Spleen (tissue), 11 donors: ENCODE measurements around the gene SHISA9. TPM values are rescaled to one million over a fixed set of nuclear protein-coding genes. Genes with fewer than 3 reads are reported as not detected.

Source experiments
- DNase-seq: peaks from one replicate; pipeline ENCODE4 v3.0.0-alpha.2; 2020
- H3K27ac ChIP-seq, 8 donors: fragments of 200-600 bp; sonication (generic) in 7 of 8; 1 replicate in 4 of 8; 2 replicates in 4 of 8; pipeline versions ENCODE4 v1.5.0 to v1.8.0; 2016 to 2021; ENCODE audit warnings: inconsistent platforms in 4 of 8, mild to moderate bottlenecking in 4 of 8, moderate library complexity in 1 of 8
- H3K27me3 ChIP-seq, 7 donors: fragments of 200-600 bp; sonication (generic) in 6 of 7; replicated peaks in 1 of 7; 1 replicate in 4 of 7; 2 replicates in 3 of 7; pipeline versions ENCODE4 v1.5.0 to v1.8.0; 2016 to 2021; ENCODE audit warnings: inconsistent platforms in 3 of 7, mild to moderate bottlenecking in 1 of 7
- H3K36me3 ChIP-seq, 6 donors: fragments of 200-600 bp; sonication (generic) in 5 of 6; 1 replicate in 4 of 6; 2 replicates in 2 of 6; pipeline versions ENCODE4 v1.5.0 to v1.8.0; 2016 to 2021; ENCODE audit warnings: inconsistent platforms in 2 of 6
- H3K4me1 ChIP-seq, 6 donors: fragments of 200-600 bp; sonication (generic) in 5 of 6; 1 replicate in 3 of 6; 2 replicates in 3 of 6; pipeline versions ENCODE4 v1.5.0 to v1.8.0; 2016 to 2021; ENCODE audit warnings: inconsistent platforms in 3 of 6
- H3K4me3 ChIP-seq, 8 donors: fragments of 200-600 bp; sonication (generic) in 7 of 8; 1 replicate in 4 of 8; 2 replicates in 4 of 8; pipeline versions ENCODE4 v1.5.0 to v1.8.0; 2016 to 2021; ENCODE audit warnings: inconsistent platforms in 4 of 8, mild to moderate bottlenecking in 4 of 8, moderate library complexity in 2 of 8
- H3K9me3 ChIP-seq, 8 donors: fragments of 200-600 bp; sonication (generic) in 7 of 8; 1 replicate in 4 of 8; 2 replicates in 4 of 8; pipeline versions ENCODE4 v1.5.0 to v1.8.0; 2016 to 2021; ENCODE audit warnings: inconsistent platforms in 4 of 8
- POLR2A ChIP-seq, 3 donors: fragments of 450-650 bp; IDR thresholded peaks; one replicate each; pipeline ENCODE4 v1.5.1; 2017; ENCODE audit warnings: antibody characterized with exemption in 3 of 3, mild to moderate bottlenecking in 1 of 3
- POLR2AphosphoS5 ChIP-seq, 3 donors: sonication (generic); formaldehyde crosslinking; IDR thresholded peaks; one replicate each; pipeline ENCODE4 v1.5.1; 2017; ENCODE audit warnings: antibody characterized with exemption in 3 of 3
- WGBS, 5 donors: extraction: QIAGEN DNeasy Blood & Tissue Kit in 3 of 5; methylation state at CpG; one replicate each; pipeline versions ENCODE4 v1.1.5 to v1.1.7; 2013 to 2018; 5-methylcytosine and 5-hydroxymethylcytosine counted together
- intact Hi-C: fragments of 100-400 bp; cut with DNase I; formaldehyde crosslinking; loops from one replicate; pipeline ENCODE4 v1.15.0; 2023; ENCODE audit warnings: low total_unique reads
- polyA plus RNA-seq, 3 donors: library from polyadenylated mRNA; stranded (reverse); fragments of 200-250 nt; gene quantifications; one replicate each; pipeline ENCODE4 v1.2.1, GENCODE V29; 2013
- total RNA-seq, 7 donors: library from RNA; depleted of rRNA in 3 of 7; stranded (reverse); fragments of >200 nt in 3 of 7; fragmentation: NEBNext Ultra II Directional in 4 of 7; extraction: Animal tissue kit (Norgen Biotek cat#: 25700) in 4 of 7; gene quantifications; one replicate each; pipeline versions ENCODE4 v1.1.0 to v1.2.1, GENCODE V29; 2016 to 2021
- TF ChIP-seq, protein P1 (sequence below), 11 experiments: fragments of 200-600 bp in 7 of 11; fragments of 450-650 bp in 4 of 11; sonication (generic) in 4 of 11; IDR thresholded peaks in 8 of 11; conservative IDR thresholded peaks in 3 of 11; 1 replicate in 7 of 11; 2 replicates in 4 of 11; pipeline versions ENCODE4 v1.4.0 to v1.8.0; 2016 to 2021; ENCODE audit warnings: antibody characterized with exemption in 11 of 11, inconsistent platforms in 4 of 11, mild to moderate bottlenecking in 1 of 11
- donor health status: healthy with polysubstance abuse.
- donor health status: DM: no; HTN: no; CAD: no; lungs with moderate emphysema.
- donor health status: DM: no; HTN: no; CAD: no.
- donor health status: Bipolar disorder and iron deficiency.
- donor health status: healthy.
- donor health status: DM: no; HTN: no; CAD: no.
- donor health status: DM: yes; HTN: yes; CAD: no.

SHISA9 gene
- total and polyA plus RNA-seq, 10 donors, result 0.02 to 0.17 (median 0.05) TPM; not detected in 4

DNA sequence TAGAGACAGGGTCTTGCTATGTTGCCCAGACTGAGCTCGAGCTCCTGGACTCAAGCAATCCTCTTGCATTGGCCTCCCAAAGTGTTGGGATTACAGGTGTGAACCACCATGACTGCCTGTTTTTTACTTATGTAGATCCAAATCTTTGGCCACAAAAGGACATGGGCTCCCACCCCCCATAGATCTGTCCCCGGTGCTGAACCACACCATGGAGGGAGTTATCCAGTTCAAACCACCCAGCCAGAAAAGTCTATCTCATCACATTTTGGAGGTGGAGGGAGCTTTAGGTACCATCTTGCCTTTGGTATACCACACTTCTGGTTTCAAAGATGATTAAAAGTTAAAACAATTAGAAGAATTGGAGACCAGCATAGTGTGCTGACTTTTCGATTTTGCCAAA lies 26.2 kb downstream of the SHISA9 start:
- Histone ChIP-seq H3K9me3 (peaks cover 0 to 9% (median 0%) of the 10 kb centered on the region in 8 donors), H3K27ac (no peak overlapping the region), H3K27me3 (peaks cover 0 to 27% (median 0%) of the 10 kb centered on the region in 7 donors), H3K4me1 (no peaks in the 10 kb centered on the region), H3K36me3 (no peaks in the 10 kb centered on the region), H3K4me3 (no peak overlapping the region)
- intact Hi-C loops, result no loop called here
- WGBS, 5 donors, result 77 to 84% (median 82%) methylated on average over 3 of the region's 3 CpGs
- TF ChIP-seq, protein P1, sequence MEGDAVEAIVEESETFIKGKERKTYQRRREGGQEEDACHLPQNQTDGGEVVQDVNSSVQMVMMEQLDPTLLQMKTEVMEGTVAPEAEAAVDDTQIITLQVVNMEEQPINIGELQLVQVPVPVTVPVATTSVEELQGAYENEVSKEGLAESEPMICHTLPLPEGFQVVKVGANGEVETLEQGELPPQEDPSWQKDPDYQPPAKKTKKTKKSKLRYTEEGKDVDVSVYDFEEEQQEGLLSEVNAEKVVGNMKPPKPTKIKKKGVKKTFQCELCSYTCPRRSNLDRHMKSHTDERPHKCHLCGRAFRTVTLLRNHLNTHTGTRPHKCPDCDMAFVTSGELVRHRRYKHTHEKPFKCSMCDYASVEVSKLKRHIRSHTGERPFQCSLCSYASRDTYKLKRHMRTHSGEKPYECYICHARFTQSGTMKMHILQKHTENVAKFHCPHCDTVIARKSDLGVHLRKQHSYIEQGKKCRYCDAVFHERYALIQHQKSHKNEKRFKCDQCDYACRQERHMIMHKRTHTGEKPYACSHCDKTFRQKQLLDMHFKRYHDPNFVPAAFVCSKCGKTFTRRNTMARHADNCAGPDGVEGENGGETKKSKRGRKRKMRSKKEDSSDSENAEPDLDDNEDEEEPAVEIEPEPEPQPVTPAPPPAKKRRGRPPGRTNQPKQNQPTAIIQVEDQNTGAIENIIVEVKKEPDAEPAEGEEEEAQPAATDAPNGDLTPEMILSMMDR (IDR thresholded peaks at IDR 0.05 in 8 of 11, conservative IDR thresholded peaks at IDR 0.05 in 3 of 11), result no peak
- TF ChIP-seq POLR2AphosphoS5 (IDR thresholded peaks at IDR 0.05) (no peak), POLR2A (IDR thresholded peaks at IDR 0.05) (no peak)
- no peak for DNase-seq

DNA sequence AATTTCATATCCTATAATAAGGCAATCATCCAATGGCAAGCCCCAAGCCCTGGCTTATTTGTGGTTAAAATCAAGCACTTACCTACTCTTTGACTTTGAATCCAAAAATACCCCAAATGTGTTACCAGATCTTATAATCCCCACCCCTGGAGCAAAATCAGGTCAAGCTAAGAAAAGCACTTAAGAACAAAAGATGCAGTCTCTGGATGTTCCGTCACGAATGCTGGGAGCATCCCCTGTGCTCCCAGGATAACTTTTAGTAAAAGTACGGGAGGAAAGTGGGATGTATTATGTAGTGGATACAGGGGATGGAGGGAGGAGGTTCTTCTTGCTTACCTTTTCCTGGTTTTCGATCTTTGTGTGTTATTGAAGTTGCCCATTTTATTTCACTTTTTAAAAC lies 29.5 kb downstream of the SHISA9 start:
- Histone ChIP-seq H3K9me3 (peaks cover 0 to 15% (median 0%) of the 10 kb centered on the region in 8 donors), H3K27ac (no peak overlapping the region), H3K4me3 (no peak overlapping the region), H3K27me3 (peaks cover 0 to 28% (median 0%) of the 10 kb centered on the region in 7 donors), H3K4me1 (no peaks in the 10 kb centered on the region), H3K36me3 (no peaks in the 10 kb centered on the region)
- 81 to 92% (median 83%) methylated on average over 4 of the region's 4 CpGs for WGBS, 5 donors
- no peak for DNase-seq
- intact Hi-C loops, result no loop called here
- TF ChIP-seq, protein P1 (IDR thresholded peaks at IDR 0.05 in 8 of 11, conservative IDR thresholded peaks at IDR 0.05 in 3 of 11), result no peak
- TF ChIP-seq POLR2A (IDR thresholded peaks at IDR 0.05) (no peak), POLR2AphosphoS5 (IDR thresholded peaks at IDR 0.05) (no peak)

DNA sequence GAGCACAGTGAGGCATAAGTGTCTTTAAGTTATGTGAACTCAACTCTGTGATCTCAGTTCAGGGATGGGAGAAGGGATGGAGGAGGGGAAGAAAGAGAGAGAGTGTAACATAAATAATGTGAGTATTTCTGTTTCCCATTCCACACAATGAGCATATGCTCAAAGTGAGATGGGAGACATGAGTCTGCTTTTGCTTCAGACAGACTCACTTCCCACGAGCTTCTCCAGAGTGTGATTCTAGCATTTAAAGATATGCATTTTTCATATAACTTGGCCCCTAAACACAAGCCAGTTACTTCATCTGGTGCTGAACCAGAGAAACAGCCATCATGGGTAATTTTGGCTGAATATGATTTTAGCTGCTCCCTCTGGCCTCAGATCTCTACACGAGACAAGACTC lies 35.0 kb downstream of the SHISA9 start:
- intact Hi-C loops, result no loop called here
- 57 to 74% (median 64%) methylated on average over 2 of the region's 2 CpGs for WGBS, 5 donors
- H3K4me1 ChIP-seq, result no peaks in the 10 kb centered on the region
- peaks cover 0 to 8% (median 0%) of the 10 kb centered on the region in 8 donors for H3K9me3 ChIP-seq
- H3K27me3 ChIP-seq, result peaks cover 0 to 27% (median 0%) of the 10 kb centered on the region in 7 donors
- DNase-seq, result no peak
- no peaks in the 10 kb centered on the region for H3K36me3 ChIP-seq
- no peak overlapping the region for H3K27ac ChIP-seq
- TF ChIP-seq POLR2A (IDR thresholded peaks at IDR 0.05) (no peak), POLR2AphosphoS5 (IDR thresholded peaks at IDR 0.05) (no peak)
- TF ChIP-seq, protein P1 (IDR thresholded peaks at IDR 0.05 in 8 of 11, conservative IDR thresholded peaks at IDR 0.05 in 3 of 11), result no peak
- no peak overlapping the region for H3K4me3 ChIP-seq

DNA sequence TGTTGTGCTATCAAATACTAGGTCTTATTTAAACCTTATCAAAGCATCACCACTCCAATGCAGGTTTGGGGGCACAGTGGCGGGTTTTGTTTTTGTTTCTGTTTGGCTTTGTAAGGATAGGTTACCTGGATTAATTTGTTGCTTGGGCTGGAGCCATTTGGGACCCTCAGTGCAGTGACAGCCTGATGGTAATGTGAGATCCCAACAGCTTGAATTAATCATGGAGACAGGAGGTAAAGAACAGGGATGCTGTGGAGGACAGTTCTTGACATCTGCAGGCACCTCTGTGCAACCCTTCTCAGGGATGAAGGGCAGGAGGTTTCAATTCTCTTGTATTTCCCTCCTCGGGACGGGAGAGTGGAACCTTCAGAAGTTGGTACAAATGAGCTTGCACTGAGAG lies 40.5 kb downstream of the SHISA9 start:
- Histone ChIP-seq H3K4me1 (no peaks in the 10 kb centered on the region), H3K27ac (no peak overlapping the region), H3K36me3 (no peaks in the 10 kb centered on the region), H3K27me3 (peaks cover 0 to 21% (median 0%) of the 10 kb centered on the region in 7 donors), H3K4me3 (no peak overlapping the region), H3K9me3 (peaks cover 0 to 6% (median 0%) of the 10 kb centered on the region in 8 donors)
- intact Hi-C loops, result no loop called here
- TF ChIP-seq POLR2A (IDR thresholded peaks at IDR 0.05) (no peak), POLR2AphosphoS5 (IDR thresholded peaks at IDR 0.05) (no peak)
- TF ChIP-seq, protein P1 (IDR thresholded peaks at IDR 0.05 in 8 of 11, conservative IDR thresholded peaks at IDR 0.05 in 3 of 11), result no peak
- 73 to 92% (median 77%) methylated on average over 3 of the region's 3 CpGs for WGBS, 5 donors
- DNase-seq, result no peak
